HCT116 (cell line): ENCODE results near the gene MTHFD2. TPM values are rescaled to one million over a fixed set of nuclear protein-coding genes. Genes with fewer than 3 reads are reported as not detected.

Experiments used
- ATAC-seq: fragments of 200-7000 bp; cut with Tn5 transposase; 2 replicates; pipeline ENCODE4 v1.9.1; 2020; ENCODE audit warnings: mild to moderate bottlenecking, moderate library complexity
- BruUV-seq: library from RNA; stranded (reverse); fragments of 400-500 nt; replicated peaks from 2 replicates; lab custom pipeline; 2021; lab: Mats Ljungman, UMichigan
- CTCF ChIA-PET: fragments of 300-600 bp; sonication (Branson Sonifier 250); formaldehyde crosslinking; loops from one replicate; lab custom pipeline; 2021; ENCODE audit warnings: antibody characterized with exemption; lab: Charles Lee
- POLR2A ChIA-PET: fragments of 300-600, 350-600 bp; sonication (Branson Sonifier 250); formaldehyde crosslinking; loops from one replicate; lab custom pipeline; 2021; ENCODE audit warnings: antibody characterized with exemption; lab: Charles Lee
- RAD21 ChIA-PET, 2 experiments: fragments of 300-600 bp; sonication (Branson Sonifier 250); formaldehyde crosslinking; loops; one replicate each; lab custom pipeline; 2023; ENCODE audit warnings: low total read pairs in 2 of 2; ENCODE audit not compliant: uncharacterized antibody in 2 of 2, unreplicated experiment in 2 of 2, low non-redundant PET in 1 of 2; lab: Charles Lee
- DNase-seq: peaks from one replicate; pipeline ENCODE4 v3.0.0-alpha.2; 2010; ENCODE audit warnings: low read depth, low spot score
- H2AFZ ChIP-seq: fragments of 200-600 bp; shearing (Covaris generic), sonication (generic); 2 replicates; pipeline ENCODE4 v1.6.1; 2017; ENCODE audit warnings: low read depth, mixed run types, mixed read lengths, antibody characterized with exemption, low read length; ENCODE audit not compliant: poor library complexity, severe bottlenecking
- H3K27ac ChIP-seq: 2 replicates; pipeline ENCODE4 v1.5.1; 2012; ENCODE audit warnings: low read depth, low read length
- H3K27me3 ChIP-seq: fragments of 200-600 bp; sonication (generic); 2 replicates; pipeline ENCODE4 v1.6.1; 2016; ENCODE audit warnings: mixed run types, low read length, mixed read lengths; ENCODE audit not compliant: insufficient read depth
- H3K36me3 ChIP-seq, 2 experiments: fragments of 200-500 bp in 1 of 2; fragments of 200-600 bp in 1 of 2; sonication (Bioruptor generic) in 1 of 2; sonication (generic) in 1 of 2; 2 replicates each; pipeline versions ENCODE4 v1.5.1 to v1.6.1; 2014 to 2016; ENCODE audit warnings: low read length in 2 of 2, inconsistent platforms in 1 of 2, mixed read lengths in 1 of 2, mixed run types in 1 of 2; ENCODE audit not compliant: insufficient read depth in 2 of 2, control insufficient read depth in 1 of 2
- H3K4me1 ChIP-seq, 2 experiments: fragments of 200-600 bp in 1 of 2; sonication (generic) in 1 of 2; 2 replicates each; pipeline versions ENCODE4 v1.5.1 to v1.6.1; 2012 to 2017; ENCODE audit warnings: low read length in 2 of 2, inconsistent platforms in 1 of 2, mild to moderate bottlenecking in 1 of 2, mixed read lengths in 1 of 2, mixed run types in 1 of 2, moderate library complexity in 1 of 2; ENCODE audit not compliant: insufficient read depth in 2 of 2, control insufficient read depth in 1 of 2
- H3K4me2 ChIP-seq: fragments of 200-600 bp; sonication (generic); 2 replicates; pipeline ENCODE4 v1.6.1; 2017; ENCODE audit warnings: mixed run types, low read length, mixed read lengths
- H3K4me3 ChIP-seq, 2 experiments: fragments of 200-600 bp in 1 of 2; sonication (generic) in 1 of 2; replicated peaks in 1 of 2; 2 replicates each; pipeline ENCODE4 v1.5.1; 2011 to 2016; ENCODE audit warnings: low read length in 2 of 2, control low read depth in 1 of 2, low read depth in 1 of 2, mild to moderate bottlenecking in 1 of 2, mixed read lengths in 1 of 2, mixed run types in 1 of 2
- H3K79me2 ChIP-seq: fragments of 200-600 bp; sonication (generic); 2 replicates; pipeline ENCODE4 v1.6.1; 2017; ENCODE audit warnings: mild to moderate bottlenecking, mixed run types, low read length, moderate library complexity, mixed read lengths; ENCODE audit not compliant: insufficient read depth
- H3K9ac ChIP-seq: fragments of 200-600 bp; sonication (generic); 2 replicates; pipeline ENCODE4 v1.6.1; 2016; ENCODE audit warnings: low read length, mixed read lengths
- H3K9me2 ChIP-seq: fragments of 200-600 bp; sonication (generic), shearing (Covaris generic); 2 replicates; pipeline ENCODE4 v1.6.1; 2017; ENCODE audit warnings: mixed run types, mild to moderate bottlenecking, moderate library complexity; ENCODE audit not compliant: insufficient read depth
- H3K9me3 ChIP-seq, 2 experiments: fragments of 200-500 bp in 1 of 2; fragments of 200-600 bp in 1 of 2; sonication (Bioruptor generic) in 1 of 2; sonication (generic) in 1 of 2; 2 replicates each; pipeline ENCODE4 v1.6.1; 2014 to 2017; ENCODE audit warnings: low read length in 2 of 2, mixed read lengths in 2 of 2, inconsistent platforms in 1 of 2, low read depth in 1 of 2, mild to moderate bottlenecking in 1 of 2, mixed run types in 1 of 2, moderate library complexity in 1 of 2; ENCODE audit not compliant: control insufficient read depth in 1 of 2, insufficient read depth in 1 of 2
- H4K20me1 ChIP-seq: fragments of 200-600 bp; sonication (generic), shearing (Covaris generic); 2 replicates; pipeline ENCODE4 v1.6.1; 2017; ENCODE audit warnings: mixed run types, mild to moderate bottlenecking, moderate library complexity; ENCODE audit not compliant: insufficient read depth
- CEBPB ChIP-seq: IDR thresholded peaks from 2 replicates; pipeline ENCODE4 v1.6.1; 2012; ENCODE audit warnings: low read depth
- EGR1 ChIP-seq: IDR thresholded peaks from 2 replicates; pipeline ENCODE4 v1.6.1; 2012; ENCODE audit warnings: low read depth
- ELF1 ChIP-seq: IDR thresholded peaks from 2 replicates; pipeline ENCODE4 v1.6.1; 2012; ENCODE audit warnings: low read depth, borderline replicate concordance
- EZH2 ChIP-seq: fragments of 200-600 bp; sonication (generic); IDR thresholded peaks from 2 replicates; pipeline ENCODE4 v1.6.1; 2017; ENCODE audit warnings: antibody characterized with exemption, mixed run types
- EZH2phosphoT487 ChIP-seq: fragments of 200-600 bp; IDR thresholded peaks from 2 replicates; pipeline ENCODE4 v1.6.1; 2018; ENCODE audit warnings: antibody characterized with exemption, borderline replicate concordance
- POLR2A ChIP-seq: IDR thresholded peaks from 2 replicates; pipeline ENCODE4 v1.7.0; 2011; ENCODE audit warnings: borderline replicate concordance; ENCODE audit not compliant: insufficient read depth, insufficient read length; ENCODE audit errors: extremely low read depth
- POLR2AphosphoS5 ChIP-seq: IDR thresholded peaks from 2 replicates; pipeline ENCODE4 v1.6.1; 2011; ENCODE audit warnings: mild to moderate bottlenecking, low read depth, low read length, moderate library complexity
- SIN3A ChIP-seq: IDR thresholded peaks from 2 replicates; pipeline ENCODE4 v1.6.1; 2012; ENCODE audit warnings: low read depth
- SRF ChIP-seq: IDR thresholded peaks from 2 replicates; pipeline ENCODE4 v1.6.1; 2012; ENCODE audit warnings: low read depth
- YY1 ChIP-seq: IDR thresholded peaks from 2 replicates; pipeline ENCODE4 v1.6.1; 2011; ENCODE audit warnings: low read length, low read depth, moderate library complexity, mild to moderate bottlenecking; ENCODE audit not compliant: insufficient replicate concordance; ENCODE audit errors: extremely low read depth
- ZFX ChIP-seq: fragments of 450-650 bp; IDR thresholded peaks from 2 replicates; pipeline ENCODE4 v1.6.1; 2017
- ZNF274 ChIP-seq: fragments of 200-500 bp; sonication (Bioruptor generic); IDR thresholded peaks from 2 replicates; pipeline ENCODE4 v1.6.1; 2014; ENCODE audit warnings: mild to moderate bottlenecking, low read depth, low read length, inconsistent platforms
- intact Hi-C: fragments of 100-400 bp; cut with micrococcal nuclease; formaldehyde crosslinking; loops from 2 replicates; pipeline ENCODE4 v1.10.0; 2022
- total RNA-seq: library from RNA; stranded (reverse); gene quantifications from one replicate; pipeline ENCODE4 v1.2.1, GENCODE V29; 2021; ENCODE audit not compliant: unreplicated experiment
- TF ChIP-seq, protein P1 (sequence below), 3 experiments: fragments of 200-600 bp in 1 of 3; sonication (generic) in 1 of 3; IDR thresholded peaks in 2 of 3; conservative IDR thresholded peaks in 1 of 3; 2 replicates each; pipeline ENCODE4 v1.5.1; 2012 to 2017; ENCODE audit warnings: low read depth in 2 of 3, low read length in 2 of 3, antibody characterized with exemption in 1 of 3, borderline replicate concordance in 1 of 3, control low read depth in 1 of 3, mild to moderate bottlenecking in 1 of 3, mixed read lengths in 1 of 3, mixed run types in 1 of 3, moderate library complexity in 1 of 3; ENCODE audit not compliant: insufficient read depth in 1 of 3
- TF ChIP-seq, protein P2 (sequence below): IDR thresholded peaks from 2 replicates; pipeline ENCODE4 v1.6.1; 2012
- TF ChIP-seq, protein P3 (sequence below): IDR thresholded peaks from 2 replicates; pipeline ENCODE4 v1.6.1; 2012

MTHFD2 gene
- total RNA-seq, 1 experiment from 2014 or later: 445 TPM

DNA sequence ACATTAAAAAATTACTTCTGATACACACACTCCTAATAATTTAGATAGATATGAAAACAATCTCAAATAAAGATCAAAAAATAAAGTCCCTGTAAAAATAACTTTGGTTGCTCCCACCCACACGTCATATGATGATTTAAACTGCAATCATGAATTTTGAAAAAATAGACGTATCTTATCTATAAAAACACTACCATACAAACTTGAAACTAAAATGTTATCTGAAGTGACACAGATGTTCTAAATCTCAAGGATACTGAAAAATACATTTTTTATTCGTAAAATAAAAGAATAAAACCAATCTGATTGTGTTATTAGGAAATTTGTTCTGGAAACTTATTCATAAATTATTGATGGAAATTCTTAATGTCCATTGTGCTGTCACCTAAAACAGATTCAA lies 42.6 kb upstream of the MTHFD2 start (continued):
- TF ChIP-seq, protein P1, sequence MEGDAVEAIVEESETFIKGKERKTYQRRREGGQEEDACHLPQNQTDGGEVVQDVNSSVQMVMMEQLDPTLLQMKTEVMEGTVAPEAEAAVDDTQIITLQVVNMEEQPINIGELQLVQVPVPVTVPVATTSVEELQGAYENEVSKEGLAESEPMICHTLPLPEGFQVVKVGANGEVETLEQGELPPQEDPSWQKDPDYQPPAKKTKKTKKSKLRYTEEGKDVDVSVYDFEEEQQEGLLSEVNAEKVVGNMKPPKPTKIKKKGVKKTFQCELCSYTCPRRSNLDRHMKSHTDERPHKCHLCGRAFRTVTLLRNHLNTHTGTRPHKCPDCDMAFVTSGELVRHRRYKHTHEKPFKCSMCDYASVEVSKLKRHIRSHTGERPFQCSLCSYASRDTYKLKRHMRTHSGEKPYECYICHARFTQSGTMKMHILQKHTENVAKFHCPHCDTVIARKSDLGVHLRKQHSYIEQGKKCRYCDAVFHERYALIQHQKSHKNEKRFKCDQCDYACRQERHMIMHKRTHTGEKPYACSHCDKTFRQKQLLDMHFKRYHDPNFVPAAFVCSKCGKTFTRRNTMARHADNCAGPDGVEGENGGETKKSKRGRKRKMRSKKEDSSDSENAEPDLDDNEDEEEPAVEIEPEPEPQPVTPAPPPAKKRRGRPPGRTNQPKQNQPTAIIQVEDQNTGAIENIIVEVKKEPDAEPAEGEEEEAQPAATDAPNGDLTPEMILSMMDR (IDR thresholded peaks at IDR 0.05 in 2 of 3, conservative IDR thresholded peaks at IDR 0.05 in 1 of 3; ENCODE audit: borderline replicate concordance in 1 of 3, insufficient read depth in 1 of 3, low read depth in 2 of 3, low read length in 2 of 3): no peak
- TF ChIP-seq EZH2: no peak
- no peak for TF ChIP-seq ELF1
- TF ChIP-seq, protein P2, sequence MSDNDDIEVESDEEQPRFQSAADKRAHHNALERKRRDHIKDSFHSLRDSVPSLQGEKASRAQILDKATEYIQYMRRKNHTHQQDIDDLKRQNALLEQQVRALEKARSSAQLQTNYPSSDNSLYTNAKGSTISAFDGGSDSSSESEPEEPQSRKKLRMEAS: no peak
- TF ChIP-seq EGR1: no peak
- TF ChIP-seq, protein P3, sequence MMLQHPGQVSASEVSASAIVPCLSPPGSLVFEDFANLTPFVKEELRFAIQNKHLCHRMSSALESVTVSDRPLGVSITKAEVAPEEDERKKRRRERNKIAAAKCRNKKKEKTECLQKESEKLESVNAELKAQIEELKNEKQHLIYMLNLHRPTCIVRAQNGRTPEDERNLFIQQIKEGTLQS: no peak
- TF ChIP-seq SIN3A: no peak
- no peak for TF ChIP-seq ZFX
- no peak for TF ChIP-seq POLR2A

- H3K36me3 ChIP-seq: peaks cover 32 to 53% of the 10 kb centered on the region in 2 experiments
- ATAC-seq (no peak), DNase-seq (no peak)
- intact Hi-C loops: no loop called here
- ChIA-PET POLR2A (no interaction called here), CTCF (no interaction called here), RAD21 (no interaction called here)
- H3K4me1 ChIP-seq: no peaks in the 10 kb centered on the region
- H3K9me2 ChIP-seq: no peaks in the 10 kb centered on the region
- BruUV-seq: no TSS peak
- no peak overlapping the region for H2AFZ ChIP-seq
- no peak overlapping the region for H3K4me3 ChIP-seq
- H4K20me1 ChIP-seq: no peaks in the 10 kb centered on the region
- H3K9me3 ChIP-seq: no peaks in the 10 kb centered on the region
- H3K27ac ChIP-seq: no peak overlapping the region
- no peak overlapping the region for H3K9ac ChIP-seq
- TF ChIP-seq YY1 (no peak), POLR2A (no peak), EZH2 (no peak), SRF (no peak), POLR2AphosphoS5 (no peak), ELF1 (no peak), ZNF274 (no peak), CEBPB (no peak), EZH2phosphoT487 (no peak)
- TF ChIP-seq, protein P2: no peak
- no peak overlapping the region for H3K4me2 ChIP-seq
- H3K79me2 ChIP-seq: peaks cover 68% of the 10 kb centered on the region
- H3K27me3 ChIP-seq: no peaks in the 10 kb centered on the region
Observed at GRCh38 chr2:74162951-74163350, 35.5 kb upstream of the MTHFD2 start.
